SK-N-SH treated with all-trans-retinoic acid at 6 μM for 48 hours (cell line): ENCODE data around the gene MAML2.

Experiments used
- ATAC-seq: fragments of 200-7000 bp; cut with Tn5 transposase; 3 replicates; pipeline ENCODE4 v1.9.1; 2020; ENCODE audit warnings: mild to moderate bottlenecking, moderate library complexity
- ARNTL ChIP-seq: fragments of 450-650 bp; formaldehyde crosslinking; IDR thresholded peaks from 2 replicates; pipeline ENCODE4 v1.5.0; 2020; ENCODE audit warnings: low read depth, mild to moderate bottlenecking, moderate library complexity, borderline replicate concordance
- BACH2 ChIP-seq: fragments of 250-450 bp; sonication (Bioruptor Pico); IDR thresholded peaks from 2 replicates; pipeline ENCODE4 v1.9.0; 2021; ENCODE audit warnings: mild to moderate bottlenecking, borderline replicate concordance
- CSDC2 ChIP-seq: fragments of 250-450 bp; sonication (Bioruptor Pico); IDR thresholded peaks from 2 replicates; pipeline ENCODE4 v1.5.0; 2020; ENCODE audit warnings: mild to moderate bottlenecking, moderate library complexity
- ESRRG ChIP-seq: fragments of 250-450 bp; sonication (Bioruptor Pico); IDR thresholded peaks from 2 replicates; pipeline ENCODE4 v1.6.1; 2021; ENCODE audit warnings: mild to moderate bottlenecking
- GLIS3 ChIP-seq: fragments of 250-450 bp; sonication (Bioruptor Pico); IDR thresholded peaks from 2 replicates; pipeline ENCODE4 v1.5.0; 2020; ENCODE audit warnings: mild to moderate bottlenecking, moderate library complexity
- ISL1 ChIP-seq: fragments of 250-450 bp; sonication (Bioruptor Pico); IDR thresholded peaks from 2 replicates; pipeline ENCODE4 v2.1.2; 2022; ENCODE audit warnings: mild to moderate bottlenecking, moderate library complexity
- OSR1 ChIP-seq: fragments of 250-450 bp; sonication (Bioruptor Pico); IDR thresholded peaks from 2 replicates; pipeline ENCODE4 v1.8.0; 2022; ENCODE audit warnings: moderate library complexity, mild to moderate bottlenecking, inconsistent platforms
- PPARA ChIP-seq: fragments of 250-450 bp; sonication (Bioruptor Pico); IDR thresholded peaks from 2 replicates; pipeline ENCODE4 v1.5.0; 2020; ENCODE audit warnings: mild to moderate bottlenecking, borderline replicate concordance
- RARB ChIP-seq: fragments of 250-450 bp; sonication (Bioruptor Pico); IDR thresholded peaks from 2 replicates; pipeline ENCODE4 v1.8.0; 2021; ENCODE audit warnings: mild to moderate bottlenecking, moderate library complexity
- SNAI2 ChIP-seq: fragments of 250-450 bp; sonication (Bioruptor Pico); IDR thresholded peaks from 2 replicates; pipeline ENCODE4 v1.5.0; 2020; ENCODE audit warnings: mild to moderate bottlenecking, moderate library complexity
- TCF4 ChIP-seq: fragments of 250-450 bp; sonication (Bioruptor Pico); IDR thresholded peaks from 2 replicates; pipeline ENCODE4 v1.8.0; 2021; ENCODE audit warnings: mild to moderate bottlenecking, moderate library complexity, borderline replicate concordance
- TOX ChIP-seq: fragments of 250-450 bp; sonication (Bioruptor Pico); IDR thresholded peaks from 2 replicates; pipeline ENCODE4 v1.8.0; 2021; ENCODE audit warnings: mild to moderate bottlenecking, moderate library complexity, borderline replicate concordance
- ZC3H10 ChIP-seq: fragments of 250-450 bp; sonication (Bioruptor Pico); IDR thresholded peaks from 2 replicates; pipeline ENCODE4 v1.5.1; 2021; ENCODE audit warnings: mild to moderate bottlenecking, moderate library complexity
- ZFP30 ChIP-seq: fragments of 450-650 bp; formaldehyde crosslinking; IDR thresholded peaks from 2 replicates; pipeline ENCODE4 v1.5.0; 2022; ENCODE audit warnings: mild to moderate bottlenecking, moderate library complexity
- ZNF565 ChIP-seq: fragments of 450-650 bp; formaldehyde crosslinking; conservative IDR thresholded peaks from 2 replicates; pipeline ENCODE4 v1.5.0; 2020; ENCODE audit warnings: low read depth, mild to moderate bottlenecking, moderate library complexity
- ZNF8 ChIP-seq: fragments of 450-650 bp; formaldehyde crosslinking; IDR thresholded peaks from 2 replicates; pipeline ENCODE4 v1.5.0; 2020; ENCODE audit warnings: mild to moderate bottlenecking, moderate library complexity
- TF ChIP-seq, protein P1 (sequence below): fragments of 250-450 bp; sonication (Bioruptor Pico); IDR thresholded peaks from 2 replicates; pipeline ENCODE4 v1.5.1; 2020; ENCODE audit warnings: low read depth, mild to moderate bottlenecking, moderate library complexity
- TF ChIP-seq, protein P2 (sequence below): fragments of 250-450 bp; sonication (Bioruptor Pico); IDR thresholded peaks from 2 replicates; pipeline ENCODE4 v1.8.0; 2021; ENCODE audit warnings: low read depth, mild to moderate bottlenecking, moderate library complexity, borderline replicate concordance
- TF ChIP-seq, protein P3 (sequence below): fragments of 250-450 bp; sonication (Bioruptor Pico); IDR thresholded peaks from 2 replicates; pipeline ENCODE4 v1.5.0; 2020; ENCODE audit warnings: mild to moderate bottlenecking, moderate library complexity
- TF ChIP-seq, protein P4 (sequence below): fragments of 250-450 bp; sonication (Bioruptor Pico); IDR thresholded peaks from 2 replicates; pipeline ENCODE4 v1.8.0; 2020; ENCODE audit warnings: mild to moderate bottlenecking, moderate library complexity, borderline replicate concordance

MAML2 gene

DNA sequence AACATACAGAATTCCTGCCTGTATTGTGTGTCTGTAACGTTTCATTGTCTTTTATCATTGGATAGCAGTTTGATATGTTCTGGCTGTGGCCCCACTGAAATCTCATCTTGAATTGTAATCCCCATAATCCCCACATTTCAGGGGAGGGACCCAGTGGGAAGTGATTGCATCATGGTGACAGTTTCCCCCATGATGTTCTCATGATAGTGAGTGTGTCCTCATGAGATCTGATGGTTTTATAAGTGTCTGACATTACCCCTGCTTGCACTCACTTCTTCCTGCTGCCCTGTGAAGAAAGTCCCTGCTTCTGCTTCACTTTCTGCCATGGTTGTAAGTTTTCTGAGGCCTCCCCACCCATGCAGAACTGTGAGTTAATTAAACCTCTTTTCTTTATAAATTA lies 399.4 kb downstream of the MAML2 start:
- no peak for ATAC-seq
- TF ChIP-seq, protein P1, sequence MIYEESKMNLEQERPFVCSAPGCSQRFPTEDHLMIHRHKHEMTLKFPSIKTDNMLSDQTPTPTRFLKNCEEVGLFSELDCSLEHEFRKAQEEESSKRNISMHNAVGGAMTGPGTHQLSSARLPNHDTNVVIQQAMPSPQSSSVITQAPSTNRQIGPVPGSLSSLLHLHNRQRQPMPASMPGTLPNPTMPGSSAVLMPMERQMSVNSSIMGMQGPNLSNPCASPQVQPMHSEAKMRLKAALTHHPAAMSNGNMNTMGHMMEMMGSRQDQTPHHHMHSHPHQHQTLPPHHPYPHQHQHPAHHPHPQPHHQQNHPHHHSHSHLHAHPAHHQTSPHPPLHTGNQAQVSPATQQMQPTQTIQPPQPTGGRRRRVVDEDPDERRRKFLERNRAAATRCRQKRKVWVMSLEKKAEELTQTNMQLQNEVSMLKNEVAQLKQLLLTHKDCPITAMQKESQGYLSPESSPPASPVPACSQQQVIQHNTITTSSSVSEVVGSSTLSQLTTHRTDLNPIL: no peak
- TF ChIP-seq ZNF8 (CRISPR knock-in tag): no peak
- TF ChIP-seq PPARA: no peak
- no peak for TF ChIP-seq SNAI2 (CRISPR knock-in tag)
- TF ChIP-seq ZC3H10 (CRISPR knock-in tag): no peak
- TF ChIP-seq, protein P2, sequence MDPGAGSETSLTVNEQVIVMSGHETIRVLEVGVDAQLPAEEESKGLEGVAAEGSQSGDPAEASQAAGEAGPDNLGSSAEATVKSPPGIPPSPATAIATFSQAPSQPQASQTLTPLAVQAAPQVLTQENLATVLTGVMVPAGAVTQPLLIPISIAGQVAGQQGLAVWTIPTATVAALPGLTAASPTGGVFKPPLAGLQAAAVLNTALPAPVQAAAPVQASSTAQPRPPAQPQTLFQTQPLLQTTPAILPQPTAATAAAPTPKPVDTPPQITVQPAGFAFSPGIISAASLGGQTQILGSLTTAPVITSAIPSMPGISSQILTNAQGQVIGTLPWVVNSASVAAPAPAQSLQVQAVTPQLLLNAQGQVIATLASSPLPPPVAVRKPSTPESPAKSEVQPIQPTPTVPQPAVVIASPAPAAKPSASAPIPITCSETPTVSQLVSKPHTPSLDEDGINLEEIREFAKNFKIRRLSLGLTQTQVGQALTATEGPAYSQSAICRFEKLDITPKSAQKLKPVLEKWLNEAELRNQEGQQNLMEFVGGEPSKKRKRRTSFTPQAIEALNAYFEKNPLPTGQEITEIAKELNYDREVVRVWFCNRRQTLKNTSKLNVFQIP (CRISPR knock-in tag): no peak
- no peak for TF ChIP-seq ZFP30 (CRISPR knock-in tag)
- no peak for TF ChIP-seq ZNF565 (CRISPR knock-in tag)
- TF ChIP-seq, protein P3, sequence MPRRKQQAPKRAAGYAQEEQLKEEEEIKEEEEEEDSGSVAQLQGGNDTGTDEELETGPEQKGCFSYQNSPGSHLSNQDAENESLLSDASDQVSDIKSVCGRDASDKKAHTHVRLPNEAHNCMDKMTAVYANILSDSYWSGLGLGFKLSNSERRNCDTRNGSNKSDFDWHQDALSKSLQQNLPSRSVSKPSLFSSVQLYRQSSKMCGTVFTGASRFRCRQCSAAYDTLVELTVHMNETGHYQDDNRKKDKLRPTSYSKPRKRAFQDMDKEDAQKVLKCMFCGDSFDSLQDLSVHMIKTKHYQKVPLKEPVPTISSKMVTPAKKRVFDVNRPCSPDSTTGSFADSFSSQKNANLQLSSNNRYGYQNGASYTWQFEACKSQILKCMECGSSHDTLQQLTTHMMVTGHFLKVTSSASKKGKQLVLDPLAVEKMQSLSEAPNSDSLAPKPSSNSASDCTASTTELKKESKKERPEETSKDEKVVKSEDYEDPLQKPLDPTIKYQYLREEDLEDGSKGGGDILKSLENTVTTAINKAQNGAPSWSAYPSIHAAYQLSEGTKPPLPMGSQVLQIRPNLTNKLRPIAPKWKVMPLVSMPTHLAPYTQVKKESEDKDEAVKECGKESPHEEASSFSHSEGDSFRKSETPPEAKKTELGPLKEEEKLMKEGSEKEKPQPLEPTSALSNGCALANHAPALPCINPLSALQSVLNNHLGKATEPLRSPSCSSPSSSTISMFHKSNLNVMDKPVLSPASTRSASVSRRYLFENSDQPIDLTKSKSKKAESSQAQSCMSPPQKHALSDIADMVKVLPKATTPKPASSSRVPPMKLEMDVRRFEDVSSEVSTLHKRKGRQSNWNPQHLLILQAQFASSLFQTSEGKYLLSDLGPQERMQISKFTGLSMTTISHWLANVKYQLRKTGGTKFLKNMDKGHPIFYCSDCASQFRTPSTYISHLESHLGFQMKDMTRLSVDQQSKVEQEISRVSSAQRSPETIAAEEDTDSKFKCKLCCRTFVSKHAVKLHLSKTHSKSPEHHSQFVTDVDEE (CRISPR knock-in tag): no peak
- no peak for TF ChIP-seq RARB
- TF ChIP-seq, protein P4, sequence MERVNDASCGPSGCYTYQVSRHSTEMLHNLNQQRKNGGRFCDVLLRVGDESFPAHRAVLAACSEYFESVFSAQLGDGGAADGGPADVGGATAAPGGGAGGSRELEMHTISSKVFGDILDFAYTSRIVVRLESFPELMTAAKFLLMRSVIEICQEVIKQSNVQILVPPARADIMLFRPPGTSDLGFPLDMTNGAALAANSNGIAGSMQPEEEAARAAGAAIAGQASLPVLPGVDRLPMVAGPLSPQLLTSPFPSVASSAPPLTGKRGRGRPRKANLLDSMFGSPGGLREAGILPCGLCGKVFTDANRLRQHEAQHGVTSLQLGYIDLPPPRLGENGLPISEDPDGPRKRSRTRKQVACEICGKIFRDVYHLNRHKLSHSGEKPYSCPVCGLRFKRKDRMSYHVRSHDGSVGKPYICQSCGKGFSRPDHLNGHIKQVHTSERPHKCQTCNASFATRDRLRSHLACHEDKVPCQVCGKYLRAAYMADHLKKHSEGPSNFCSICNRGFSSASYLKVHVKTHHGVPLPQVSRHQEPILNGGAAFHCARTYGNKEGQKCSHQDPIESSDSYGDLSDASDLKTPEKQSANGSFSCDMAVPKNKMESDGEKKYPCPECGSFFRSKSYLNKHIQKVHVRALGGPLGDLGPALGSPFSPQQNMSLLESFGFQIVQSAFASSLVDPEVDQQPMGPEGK (CRISPR knock-in tag): no peak

DNA sequence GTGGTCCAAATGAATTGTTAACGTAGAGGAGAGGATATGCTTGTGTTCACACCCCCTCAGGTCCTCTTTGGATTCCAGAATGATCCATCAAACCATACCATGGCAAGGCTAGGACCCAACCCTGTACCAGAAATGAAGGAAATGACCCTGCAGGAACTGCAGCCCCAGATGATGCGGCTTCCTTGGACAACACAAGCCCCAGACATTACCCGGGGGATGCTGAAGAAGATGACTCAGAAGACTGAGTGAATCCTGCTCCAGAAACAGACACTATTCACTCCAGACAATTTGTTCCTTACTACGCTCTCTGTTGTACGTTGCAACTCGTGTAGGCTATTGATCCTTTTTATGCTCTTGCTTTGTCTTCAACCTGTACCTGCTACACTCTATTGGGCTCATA lies 403.9 kb downstream of the MAML2 start:
- no peak for TF ChIP-seq PPARA
- no peak for ATAC-seq

DNA sequence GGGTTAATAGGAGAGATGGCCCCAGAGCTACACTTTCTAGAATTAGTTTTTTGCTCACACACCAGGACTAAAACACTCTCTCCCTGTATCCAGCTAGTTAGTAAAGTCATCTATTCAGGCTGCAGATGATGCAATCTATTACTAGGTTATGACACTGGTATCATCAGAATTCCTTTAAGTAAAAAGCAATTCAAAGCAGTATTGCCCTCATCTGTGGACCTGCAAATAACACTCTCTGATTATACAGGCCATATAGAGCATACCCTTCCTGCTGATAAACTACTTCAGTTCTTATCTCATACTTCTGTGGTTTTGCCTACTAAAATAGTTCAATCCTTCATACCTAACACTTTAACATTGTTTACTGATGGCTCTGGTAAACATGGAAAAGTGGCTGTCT lies 405.6 kb downstream of the MAML2 start:
- TF ChIP-seq, protein P2 (CRISPR knock-in tag): no peak
- TF ChIP-seq CSDC2 (CRISPR knock-in tag) (no peak), ZC3H10 (CRISPR knock-in tag) (no peak), OSR1 (no peak), ISL1 (CRISPR knock-in tag) (no peak), ZFP30 (CRISPR knock-in tag) (no peak), SNAI2 (CRISPR knock-in tag) (no peak), TCF4 (CRISPR knock-in tag) (no peak), ZNF8 (CRISPR knock-in tag) (no peak), PPARA (no peak), ARNTL (CRISPR knock-in tag) (no peak)
- TF ChIP-seq, protein P4 (CRISPR knock-in tag): no peak
- ATAC-seq: no peak

DNA sequence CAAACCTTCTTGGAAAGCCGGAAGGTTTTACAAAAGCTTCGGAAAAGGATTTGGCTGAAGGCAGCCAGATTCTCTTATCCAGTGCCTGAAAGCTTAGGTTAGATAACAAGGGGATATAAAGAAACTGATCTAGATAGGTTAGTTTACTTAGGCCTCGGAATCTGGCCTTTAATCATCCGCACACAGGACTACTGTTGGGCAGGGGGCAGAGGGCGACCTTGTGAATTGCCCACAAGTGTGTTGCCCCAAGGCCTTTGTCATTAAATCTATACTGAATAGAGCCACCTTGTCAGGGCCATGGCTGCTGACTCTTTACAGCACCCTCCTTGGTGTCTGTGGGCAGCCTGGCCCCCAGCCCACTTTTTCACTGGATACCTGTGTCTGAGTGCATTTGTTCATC lies 409.4 kb downstream of the MAML2 start:
- no peak for ATAC-seq

More for the DNA sequence above, 409.4 kb downstream of the MAML2 start:
- TF ChIP-seq ARNTL (CRISPR knock-in tag): no peak
- TF ChIP-seq ISL1 (CRISPR knock-in tag): no peak
- no peak for TF ChIP-seq ZNF8 (CRISPR knock-in tag)
- TF ChIP-seq, protein P1: no peak
- no peak for TF ChIP-seq SNAI2 (CRISPR knock-in tag)
- no peak for TF ChIP-seq TCF4 (CRISPR knock-in tag)
- no peak for TF ChIP-seq TOX (CRISPR knock-in tag)
- no peak for TF ChIP-seq GLIS3
- TF ChIP-seq, protein P2 (CRISPR knock-in tag): no peak
- TF ChIP-seq ESRRG (CRISPR knock-in tag): no peak
- TF ChIP-seq ZFP30 (CRISPR knock-in tag): no peak
- TF ChIP-seq OSR1: no peak
- no peak for TF ChIP-seq BACH2 (CRISPR knock-in tag)
- TF ChIP-seq, all 23 proteins: peak for 0
